Endodermal cell (in vitro differentiated cells): ENCODE data around the gene AHNAK. TPM values are rescaled to one million over a fixed set of nuclear protein-coding genes. Genes with fewer than 3 reads are reported as not detected.

Experiments
- DNase-seq: peaks from one replicate; pipeline ENCODE4 v3.0.0-alpha.2; 2017
- H3K27ac ChIP-seq: 2 replicates; pipeline ENCODE4 v1.5.1; 2013; ENCODE audit warnings: mild to moderate bottlenecking, low read depth, low read length, moderate library complexity
- H3K27me3 ChIP-seq: 2 replicates; pipeline ENCODE4 v1.6.1; 2013; ENCODE audit warnings: mild to moderate bottlenecking, low read length, moderate library complexity; ENCODE audit not compliant: insufficient read depth, control insufficient read depth, poor library complexity, severe bottlenecking
- H3K36me3 ChIP-seq: 2 replicates; pipeline ENCODE4 v1.7.0; 2013; ENCODE audit warnings: mild to moderate bottlenecking, low read length, moderate library complexity; ENCODE audit not compliant: control insufficient read depth, insufficient read depth
- H3K4me1 ChIP-seq: one replicate; pipeline ENCODE4 v1.7.0; 2013; ENCODE audit warnings: low read length; ENCODE audit not compliant: control insufficient read depth, insufficient read depth
- H3K4me3 ChIP-seq: 2 replicates; pipeline ENCODE4 v1.5.1; 2013; ENCODE audit warnings: mild to moderate bottlenecking, low read length, moderate library complexity
- H3K9ac ChIP-seq: 2 replicates; pipeline ENCODE4 v1.6.1; 2013; ENCODE audit warnings: mild to moderate bottlenecking, low read length, moderate library complexity; ENCODE audit not compliant: poor library complexity, severe bottlenecking; ENCODE audit errors: extremely low read depth
- H3K9me3 ChIP-seq: 2 replicates; pipeline ENCODE4 v1.6.1; 2013; ENCODE audit warnings: mild to moderate bottlenecking, low read length, moderate library complexity; ENCODE audit not compliant: control insufficient read depth
- H3K27ac Mint-ChIP-seq: 2 replicates; pipeline ENCODE4 v1.8.0; 2020; ENCODE audit warnings: mixed read lengths
- H3K27me3 Mint-ChIP-seq: 2 replicates; pipeline ENCODE4 v1.8.0; 2021; ENCODE audit warnings: mild to moderate bottlenecking, mixed read lengths; ENCODE audit not compliant: insufficient read depth
- H3K36me3 Mint-ChIP-seq: 2 replicates; pipeline ENCODE4 v1.8.0; 2020; ENCODE audit warnings: low read depth, mixed read lengths
- H3K4me1 Mint-ChIP-seq: 2 replicates; pipeline ENCODE4 v1.8.0; 2020; ENCODE audit warnings: mixed read lengths
- H3K4me3 Mint-ChIP-seq: 2 replicates; pipeline ENCODE4 v1.8.0; 2020; ENCODE audit warnings: mild to moderate bottlenecking, moderate library complexity, mixed read lengths
- H3K9me3 Mint-ChIP-seq: 2 replicates; pipeline ENCODE4 v1.8.0; 2020; ENCODE audit warnings: mild to moderate bottlenecking, mixed read lengths
- CTCF ChIP-seq: fragments of 200-600 bp; sonication (generic); conservative IDR thresholded peaks from 2 replicates; pipeline ENCODE4 v1.5.0; 2021; ENCODE audit warnings: antibody characterized with exemption, mild to moderate bottlenecking
- WGBS, 2 experiments: methylation state at CpG; one replicate each; pipeline versions ENCODE4 v1.1.5 to v1.1.7; 2013; ENCODE audit warnings: missing lambda C conversion rate in 2 of 2, mixed read lengths in 1 of 2; ENCODE audit not compliant: insufficient coverage in 1 of 2, insufficient read length in 1 of 2; 5-methylcytosine and 5-hydroxymethylcytosine counted together
- total RNA-seq, 2 donors: library from RNA; stranded (reverse); fragmentation: NEBNext Ultra II Directional in 1 of 2; extraction: Animal tissue kit (Norgen Biotek cat#: 25700) in 1 of 2; gene quantifications; 2 replicates in 1 of 2; 3 replicates in 1 of 2; pipeline ENCODE4 v1.2.1, GENCODE V29; 2021

The AHNAK gene
- total RNA-seq, 2 donors from 2014 or later, result 109 to 165 TPM

- no peak for DNase-seq
- no peak for TF ChIP-seq CTCF
- H3K9me3 ChIP-seq, result no peaks in the 10 kb centered on the region
- 89 to 93% methylated on average over 16 to 19 of the region's 19 CpGs for WGBS, 2 experiments
- H3K27me3 ChIP-seq, result no peaks in the 10 kb centered on the region
- Mint-ChIP-seq H3K4me3 (no peak overlapping the region), H3K4me1 (peaks cover 29% of the 10 kb centered on the region), H3K36me3 (no peaks in the 10 kb centered on the region), H3K27ac (peak overlapping the region; percentile 28), H3K9me3 (no peaks in the 10 kb centered on the region), H3K27me3 (peaks cover 2% of the 10 kb centered on the region)
- H3K4me3 ChIP-seq, result no peak overlapping the region
- no peak overlapping the region for H3K27ac ChIP-seq
- no peak overlapping the region for H3K9ac ChIP-seq
- no peaks in the 10 kb centered on the region for H3K36me3 ChIP-seq
- peaks cover 3% of the 10 kb centered on the region for H3K4me1 ChIP-seq
Measured at GRCh38 chr11:62487738-62488551, 58.7 kb downstream of the AHNAK start.

GRCh38 chr11:62487136-62487535 lies 59.5 kb downstream of the AHNAK start:
- H3K9me3 Mint-ChIP-seq, result no peaks in the 10 kb centered on the region
- TF ChIP-seq CTCF, result no peak
- no peak overlapping the region for H3K4me3 ChIP-seq
- H3K4me1 Mint-ChIP-seq, result peaks cover 29% of the 10 kb centered on the region
- H3K27ac Mint-ChIP-seq, result peak overlapping the region; percentile 28
- no peaks in the 10 kb centered on the region for H3K9me3 ChIP-seq
- H3K36me3 ChIP-seq, result no peaks in the 10 kb centered on the region
- H3K4me3 Mint-ChIP-seq, result no peak overlapping the region
- WGBS, 2 experiments, result 91 to 94% methylated on average over 8 of the region's 8 CpGs
- no peak overlapping the region for H3K27ac ChIP-seq
- H3K27me3 ChIP-seq, result no peaks in the 10 kb centered on the region
- no peak for DNase-seq
- H3K4me1 ChIP-seq, result peaks cover 3% of the 10 kb centered on the region
- no peaks in the 10 kb centered on the region for H3K36me3 Mint-ChIP-seq
- peaks cover 2% of the 10 kb centered on the region for H3K27me3 Mint-ChIP-seq
- no peak overlapping the region for H3K9ac ChIP-seq

- no peaks in the 10 kb centered on the region for H3K36me3 ChIP-seq
- H3K27me3 ChIP-seq, result no peaks in the 10 kb centered on the region
- H3K27me3 Mint-ChIP-seq, result peaks cover 2% of the 10 kb centered on the region
- H3K9me3 Mint-ChIP-seq, result no peaks in the 10 kb centered on the region
- no peak for TF ChIP-seq CTCF
- no peaks in the 10 kb centered on the region for H3K36me3 Mint-ChIP-seq
- DNase-seq, result no peak
- H3K4me1 Mint-ChIP-seq, result peaks cover 21% of the 10 kb centered on the region
- H3K4me3 Mint-ChIP-seq, result no peak overlapping the region
- no peak overlapping the region for H3K9ac ChIP-seq
- H3K4me3 ChIP-seq, result no peak overlapping the region
- WGBS, 2 experiments, result 93 to 98% methylated on average over 5 to 6 of the region's 6 CpGs
- H3K27ac Mint-ChIP-seq, result peak overlapping the region; percentile 48
- no peaks in the 10 kb centered on the region for H3K9me3 ChIP-seq
- peaks cover 6% of the 10 kb centered on the region for H3K4me1 ChIP-seq
- no peak overlapping the region for H3K27ac ChIP-seq
Measured at GRCh38 chr11:62484352-62484751, 62.3 kb downstream of the AHNAK start.
